Activated T-cell treated with anti-CD3 and anti-CD28 coated beads, Interleukin-2, amount 50 U/mL, for 72 hours (primary cell): ENCODE results near the gene RTRAF. TPM values are rescaled to one million over a fixed set of nuclear protein-coding genes. Genes with fewer than 3 reads are reported as not detected.

Experiments used
- ATAC-seq, 2 donors: fragments of 150-1000 bp; cut with Tn5 transposase; replicated peaks in 1 of 2; 2 replicates each; pipeline ENCODE4 v1.10.0; 2021; ENCODE audit warnings: moderate library complexity in 2 of 2, mild to moderate bottlenecking in 1 of 2
- DNase-seq, 2 donors: peaks; one replicate each; pipeline ENCODE4 v3.0.0; 2021 to 2022; ENCODE audit warnings: mixed read lengths in 1 of 2
- H3K27ac Mint-ChIP-seq: one replicate; pipeline ENCODE4 v1.8.0; 2022; ENCODE audit warnings: mild to moderate bottlenecking, moderate library complexity, mixed read lengths
- H3K27me3 Mint-ChIP-seq: one replicate; pipeline ENCODE4 v1.8.0; 2022; ENCODE audit warnings: low read depth, mixed read lengths
- H3K36me3 Mint-ChIP-seq, 2 donors: one replicate each; pipeline ENCODE4 v1.8.0; 2022; ENCODE audit warnings: mixed read lengths in 2 of 2, mild to moderate bottlenecking in 1 of 2; ENCODE audit not compliant: insufficient read depth in 2 of 2
- H3K4me1 Mint-ChIP-seq: one replicate; pipeline ENCODE4 v1.8.0; 2022; ENCODE audit warnings: low read depth, mixed read lengths
- H3K4me3 Mint-ChIP-seq, 2 donors: one replicate each; pipeline ENCODE4 v1.8.0; 2022; ENCODE audit warnings: mild to moderate bottlenecking in 2 of 2, mixed read lengths in 2 of 2, moderate library complexity in 2 of 2
- H3K9me3 Mint-ChIP-seq, 2 donors: one replicate each; pipeline ENCODE4 v1.8.0; 2022; ENCODE audit warnings: mixed read lengths in 2 of 2
- total RNA-seq, 2 donors: library from RNA; stranded (reverse); gene quantifications; one replicate each; pipeline ENCODE4 v1.2.3, GENCODE V29; 2022

RTRAF gene
- total RNA-seq, 2 donors from 2014 or later: 191 to 207 TPM

GRCh38 chr14:52000019-52000582 lies 10.8 kb downstream of the RTRAF start:
- ATAC-seq (peak in 1 of 2 donors; percentile 30), DNase-seq (no peak)
- H3K27ac Mint-ChIP-seq: no peak overlapping the region
- no peaks in the 10 kb centered on the region for H3K9me3 Mint-ChIP-seq
- H3K4me3 Mint-ChIP-seq: no peak overlapping the region
- no peaks in the 10 kb centered on the region for H3K27me3 Mint-ChIP-seq
- peaks cover 4 to 30% of the 10 kb centered on the region in 2 donors for H3K36me3 Mint-ChIP-seq
- peaks cover 13% of the 10 kb centered on the region for H3K4me1 Mint-ChIP-seq

- H3K27ac Mint-ChIP-seq: no peak overlapping the region
- H3K36me3 Mint-ChIP-seq: peaks cover 4 to 27% of the 10 kb centered on the region in 2 donors
Observed at GRCh38 chr14:52000696-52001095, 11.3 kb downstream of the RTRAF start.

GRCh38 chr14:52002542-52002941 lies 13.2 kb downstream of the RTRAF start:
- Mint-ChIP-seq H3K27ac (no peak overlapping the region), H3K4me1 (peaks cover 5% of the 10 kb centered on the region), H3K27me3 (no peaks in the 10 kb centered on the region), H3K9me3 (no peaks in the 10 kb centered on the region), H3K4me3 (no peak overlapping the region), H3K36me3 (peaks cover 2 to 26% of the 10 kb centered on the region in 2 donors)
- no peak for DNase-seq
- no peak for ATAC-seq

More at GRCh38 chr14:52000696-52001095, 11.3 kb downstream of the RTRAF start:
- DNase-seq (no peak), ATAC-seq (no peak)
- no peaks in the 10 kb centered on the region for H3K27me3 Mint-ChIP-seq
- no peak overlapping the region for H3K4me3 Mint-ChIP-seq
- no peaks in the 10 kb centered on the region for H3K9me3 Mint-ChIP-seq
- peaks cover 13% of the 10 kb centered on the region for H3K4me1 Mint-ChIP-seq

GRCh38 chr14:52003324-52003723 lies 14.0 kb downstream of the RTRAF start:
- Mint-ChIP-seq H3K27ac (no peak overlapping the region), H3K9me3 (no peaks in the 10 kb centered on the region), H3K4me3 (no peak overlapping the region), H3K27me3 (no peaks in the 10 kb centered on the region), H3K36me3 (peaks cover 2 to 31% of the 10 kb centered on the region in 2 donors), H3K4me1 (peaks cover 5% of the 10 kb centered on the region)
- DNase-seq: no peak
- ATAC-seq: no peak

- DNase-seq (no peak), ATAC-seq (no peak)
- no peak overlapping the region for H3K27ac Mint-ChIP-seq
- H3K4me3 Mint-ChIP-seq: no peak overlapping the region
- no peaks in the 10 kb centered on the region for H3K4me1 Mint-ChIP-seq
- peaks cover 8 to 35% of the 10 kb centered on the region in 2 donors for H3K36me3 Mint-ChIP-seq
- H3K27me3 Mint-ChIP-seq: no peaks in the 10 kb centered on the region
- no peaks in the 10 kb centered on the region for H3K9me3 Mint-ChIP-seq
Observed at GRCh38 chr14:52005625-52006024, 16.3 kb downstream of the RTRAF start.

- Mint-ChIP-seq H3K27me3 (no peaks in the 10 kb centered on the region), H3K9me3 (no peaks in the 10 kb centered on the region), H3K4me1 (no peaks in the 10 kb centered on the region), H3K36me3 (peaks cover 8 to 36% of the 10 kb centered on the region in 2 donors), H3K4me3 (no peak overlapping the region), H3K27ac (peak overlapping the region; percentile 54)
- ATAC-seq (no peak), DNase-seq (no peak)
Observed at GRCh38 chr14:52006361-52006760, 17.0 kb downstream of the RTRAF start.

GRCh38 chr14:52007211-52007610 lies 17.9 kb downstream of the RTRAF start:
- ATAC-seq (no peak), DNase-seq (no peak)
- Mint-ChIP-seq H3K4me3 (no peak overlapping the region), H3K27ac (no peak overlapping the region), H3K4me1 (no peaks in the 10 kb centered on the region), H3K36me3 (peaks cover 8 to 31% of the 10 kb centered on the region in 2 donors), H3K27me3 (no peaks in the 10 kb centered on the region), H3K9me3 (no peaks in the 10 kb centered on the region)

GRCh38 chr14:52007637-52008036 lies 18.3 kb downstream of the RTRAF start:
- Mint-ChIP-seq H3K27ac (no peak overlapping the region), H3K4me3 (no peak overlapping the region), H3K36me3 (peaks cover 8 to 28% of the 10 kb centered on the region in 2 donors), H3K4me1 (no peaks in the 10 kb centered on the region), H3K27me3 (no peaks in the 10 kb centered on the region), H3K9me3 (no peaks in the 10 kb centered on the region)
- no peak for ATAC-seq
- no peak for DNase-seq

- DNase-seq (no peak), ATAC-seq (no peak)
- peak overlapping the region; percentile 6 for H3K27ac Mint-ChIP-seq
- H3K27me3 Mint-ChIP-seq: no peaks in the 10 kb centered on the region
- no peaks in the 10 kb centered on the region for H3K9me3 Mint-ChIP-seq
- H3K36me3 Mint-ChIP-seq: peaks cover 8 to 27% of the 10 kb centered on the region in 2 donors
- no peak overlapping the region for H3K4me3 Mint-ChIP-seq
- H3K4me1 Mint-ChIP-seq: no peaks in the 10 kb centered on the region
Observed at GRCh38 chr14:52008136-52008535, 18.8 kb downstream of the RTRAF start.

GRCh38 chr14:52010173-52010693 lies 20.9 kb downstream of the RTRAF start:
- Mint-ChIP-seq H3K4me1 (no peaks in the 10 kb centered on the region), H3K9me3 (no peaks in the 10 kb centered on the region), H3K27ac (no peak overlapping the region), H3K36me3 (peaks cover 6 to 20% of the 10 kb centered on the region in 2 donors), H3K4me3 (no peak overlapping the region), H3K27me3 (no peaks in the 10 kb centered on the region)
- ATAC-seq (no peak), DNase-seq (no peak)

- H3K27me3 Mint-ChIP-seq: peaks cover 5% of the 10 kb centered on the region
- peaks cover 6 to 16% of the 10 kb centered on the region in 2 donors for H3K36me3 Mint-ChIP-seq
- no peak overlapping the region for H3K27ac Mint-ChIP-seq
- ATAC-seq: no peak
- DNase-seq: no peak
- H3K4me1 Mint-ChIP-seq: no peaks in the 10 kb centered on the region
- no peak overlapping the region for H3K4me3 Mint-ChIP-seq
- H3K9me3 Mint-ChIP-seq: no peaks in the 10 kb centered on the region
Observed at GRCh38 chr14:52011523-52011922, 22.2 kb downstream of the RTRAF start.

- ATAC-seq: no peak
- peaks cover 8% of the 10 kb centered on the region for H3K27me3 Mint-ChIP-seq
- H3K4me1 Mint-ChIP-seq: no peaks in the 10 kb centered on the region
Observed at GRCh38 chr14:52012635-52013034, 23.3 kb downstream of the RTRAF start.

GRCh38 chr14:52013984-52014600 lies 24.7 kb downstream of the RTRAF start:
- H3K9me3 Mint-ChIP-seq: no peaks in the 10 kb centered on the region
- H3K36me3 Mint-ChIP-seq: peaks cover 4 to 6% of the 10 kb centered on the region in 2 donors
- DNase-seq (no peak), ATAC-seq (peak; percentile 9 to 33)
- H3K4me1 Mint-ChIP-seq: no peaks in the 10 kb centered on the region
- peaks cover 8% of the 10 kb centered on the region for H3K27me3 Mint-ChIP-seq
- H3K27ac Mint-ChIP-seq: no peak overlapping the region
- H3K4me3 Mint-ChIP-seq: no peak overlapping the region

More at GRCh38 chr14:52012635-52013034, 23.3 kb downstream of the RTRAF start:
- DNase-seq: no peak
- Mint-ChIP-seq H3K27ac (no peak overlapping the region), H3K36me3 (peaks cover 6 to 14% of the 10 kb centered on the region in 2 donors), H3K9me3 (no peaks in the 10 kb centered on the region), H3K4me3 (no peak overlapping the region)
